ENCODE results near the gene APIP.

DNA sequence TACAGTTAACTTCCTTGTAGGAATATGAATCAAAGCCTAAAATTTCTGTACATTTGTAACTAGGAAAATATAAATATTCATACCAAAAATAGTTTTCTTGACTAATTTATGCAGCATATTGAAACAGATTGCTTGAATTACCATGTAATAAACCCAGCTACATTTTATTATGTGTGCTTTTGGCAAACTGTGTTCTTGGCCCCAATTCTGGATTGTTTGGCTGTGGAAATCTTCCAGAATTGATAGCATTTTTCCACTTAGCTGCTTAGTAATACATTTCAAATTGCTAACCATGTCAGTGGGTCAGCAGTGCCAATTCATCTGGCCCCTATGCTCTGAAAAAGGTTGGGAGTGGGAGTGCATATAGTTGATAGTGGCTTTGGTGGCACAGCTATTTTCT, 32.5 kb upstream of the APIP start:
- TF ChIP-seq EP300 (IDR thresholded peaks at IDR 0.05) = no peak
- TF ChIP-seq, protein P1, sequence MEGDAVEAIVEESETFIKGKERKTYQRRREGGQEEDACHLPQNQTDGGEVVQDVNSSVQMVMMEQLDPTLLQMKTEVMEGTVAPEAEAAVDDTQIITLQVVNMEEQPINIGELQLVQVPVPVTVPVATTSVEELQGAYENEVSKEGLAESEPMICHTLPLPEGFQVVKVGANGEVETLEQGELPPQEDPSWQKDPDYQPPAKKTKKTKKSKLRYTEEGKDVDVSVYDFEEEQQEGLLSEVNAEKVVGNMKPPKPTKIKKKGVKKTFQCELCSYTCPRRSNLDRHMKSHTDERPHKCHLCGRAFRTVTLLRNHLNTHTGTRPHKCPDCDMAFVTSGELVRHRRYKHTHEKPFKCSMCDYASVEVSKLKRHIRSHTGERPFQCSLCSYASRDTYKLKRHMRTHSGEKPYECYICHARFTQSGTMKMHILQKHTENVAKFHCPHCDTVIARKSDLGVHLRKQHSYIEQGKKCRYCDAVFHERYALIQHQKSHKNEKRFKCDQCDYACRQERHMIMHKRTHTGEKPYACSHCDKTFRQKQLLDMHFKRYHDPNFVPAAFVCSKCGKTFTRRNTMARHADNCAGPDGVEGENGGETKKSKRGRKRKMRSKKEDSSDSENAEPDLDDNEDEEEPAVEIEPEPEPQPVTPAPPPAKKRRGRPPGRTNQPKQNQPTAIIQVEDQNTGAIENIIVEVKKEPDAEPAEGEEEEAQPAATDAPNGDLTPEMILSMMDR (IDR thresholded peaks at IDR 0.05) = no peak

Measured in A549 (cell line).